GM12891 (cell line): ENCODE data around the gene SCOC.
"Not testable (repeated sequence)": the region's sequence is repeated elsewhere in the genome, so short reads cannot be mapped to it uniquely, and the experiment has no call there.

Experiments
- DNase-seq: peaks from one replicate; pipeline ENCODE4 v3.0.0; 2011; ENCODE audit warnings: low spot score; ENCODE audit not compliant: insufficient read length
- FAIRE-seq: peaks from 2 replicates; lab custom pipeline; 2011; peaks lifted over from hg19 to GRCh38; lab: Jason Lieb, UNC
- PAX5 ChIP-seq: IDR thresholded peaks from 2 replicates; pipeline ENCODE4 v1.6.1; 2011; ENCODE audit warnings: low read length, moderate library complexity, mild to moderate bottlenecking; ENCODE audit not compliant: insufficient read depth, severe bottlenecking
- POLR2A ChIP-seq: IDR thresholded peaks from 2 replicates; pipeline ENCODE4 v1.6.1; 2011; ENCODE audit warnings: low read depth, low read length, control low read depth
- POLR2AphosphoS5 ChIP-seq: IDR thresholded peaks from 2 replicates; pipeline ENCODE4 v1.6.1; 2011; ENCODE audit warnings: low read depth, low read length, control low read depth
- POU2F2 ChIP-seq: IDR thresholded peaks from 2 replicates; pipeline ENCODE4 v1.6.1; 2011; ENCODE audit warnings: low read depth, mild to moderate bottlenecking, control low read depth, low read length, moderate library complexity
- SPI1 ChIP-seq: IDR thresholded peaks from 2 replicates; pipeline ENCODE4 v1.6.1; 2011; ENCODE audit warnings: low read depth, low read length, control low read depth
- TAF1 ChIP-seq: IDR thresholded peaks from 2 replicates; pipeline ENCODE4 v1.6.1; 2011; ENCODE audit warnings: low read depth, low read length, control low read depth

The SCOC gene

GRCh38 chr4:140395668-140396067, 22.2 kb downstream of the SCOC start:
- DNase-seq (no peak), FAIRE-seq (no peak)
- TF ChIP-seq POLR2AphosphoS5 (no peak), POLR2A (no peak), SPI1 (no peak), PAX5 (no peak), TAF1 (no peak), POU2F2 (no peak)

- TF ChIP-seq SPI1 (no peak), TAF1 (no peak), POLR2A (no peak), PAX5 (no peak), POU2F2 (no peak)
- no peak for DNase-seq
- no peak for FAIRE-seq
These were observed 26.7 kb downstream of the SCOC start for GRCh38 chr4:140400111-140400510.

DNA sequence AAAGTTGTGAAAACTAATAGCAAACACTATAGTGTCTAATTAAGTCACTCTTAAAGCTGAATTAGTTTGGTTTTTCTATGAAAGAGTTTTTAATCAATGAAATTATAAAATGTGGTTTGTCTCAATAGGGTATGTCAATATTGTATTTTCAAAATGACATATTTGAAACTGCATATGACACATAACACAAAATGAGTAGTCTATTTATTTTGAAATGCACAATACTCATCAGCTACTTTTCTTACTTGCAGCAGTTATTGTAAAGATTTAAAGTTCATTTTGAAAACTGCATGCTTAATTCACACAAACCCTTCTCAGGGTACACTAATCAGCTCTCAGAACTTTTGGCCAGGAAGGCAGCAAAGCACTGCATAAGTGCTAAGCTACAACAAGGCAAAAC, 32.8 kb downstream of the SCOC start:
- TF ChIP-seq POLR2A (no peak), POLR2AphosphoS5 (no peak), TAF1 (no peak), SPI1 (no peak), POU2F2 (no peak), PAX5 (no peak)
- FAIRE-seq: no peak
- DNase-seq: no peak

DNA sequence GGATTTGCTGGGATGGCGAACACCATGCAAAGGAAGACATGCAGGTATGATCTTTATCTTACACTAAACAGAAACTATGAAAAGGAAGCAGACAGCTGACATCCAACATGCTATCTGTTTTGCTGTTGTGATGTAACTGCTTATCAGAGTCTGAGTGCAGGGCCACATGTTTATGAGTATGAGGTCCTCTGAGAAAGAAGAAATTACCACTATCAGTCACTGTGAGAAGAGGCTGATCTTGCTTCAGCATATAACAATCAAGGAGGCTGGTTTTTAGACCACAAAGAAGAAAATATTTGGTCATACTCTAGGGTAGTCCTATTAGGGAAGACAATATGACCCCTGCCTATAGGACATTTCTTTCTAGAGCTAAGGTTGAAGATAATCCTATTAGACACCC, 35.5 kb downstream of the SCOC start:
- no peak for FAIRE-seq
- DNase-seq: no peak
- TF ChIP-seq TAF1: no peak
- no peak for TF ChIP-seq SPI1
- TF ChIP-seq PAX5: no peak
- TF ChIP-seq POU2F2: no peak

DNA sequence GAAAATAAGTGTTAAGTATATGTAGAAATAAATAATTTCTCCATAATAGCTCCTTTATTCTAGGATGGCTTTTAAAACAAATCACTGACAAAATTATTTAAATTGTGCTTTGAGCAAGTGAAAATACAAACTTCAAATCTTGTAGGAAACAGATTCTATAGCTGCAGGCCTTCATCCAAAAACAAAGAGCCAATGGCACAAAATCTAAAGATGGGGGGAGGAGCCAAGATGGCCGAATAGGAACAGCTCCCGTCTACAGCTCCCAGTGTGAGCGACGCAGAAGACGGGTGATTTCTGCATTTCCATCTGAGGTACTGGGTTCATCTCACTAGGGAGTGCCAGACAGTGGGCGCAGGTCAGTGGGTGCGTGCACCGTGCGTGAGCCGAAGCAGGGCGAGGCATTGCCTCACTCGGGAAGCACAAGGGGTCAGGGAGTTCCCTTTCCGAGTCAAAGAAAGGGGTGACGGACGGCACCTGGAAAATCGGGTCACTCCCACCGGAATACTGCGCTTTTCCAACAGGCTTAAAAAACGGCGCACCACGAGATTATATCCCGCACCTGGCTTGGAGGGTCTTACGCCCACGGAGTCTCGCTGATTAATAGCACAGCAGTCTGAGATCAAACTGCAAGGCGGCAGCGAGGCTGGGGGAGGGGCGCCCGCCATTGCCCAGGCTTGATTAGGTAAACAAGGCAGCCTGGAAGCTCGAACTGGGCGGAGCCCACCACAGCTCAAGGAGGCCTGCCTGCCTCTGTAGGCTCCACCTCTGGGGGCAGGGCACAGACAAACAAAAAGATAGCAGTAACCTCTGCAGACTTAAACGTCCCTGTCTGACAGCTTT, 39.9 kb downstream of the SCOC start:
- FAIRE-seq, DNase-seq: not testable (repeated sequence)

GRCh38 chr4:140423106-140423505, 49.7 kb downstream of the SCOC start:
- DNase-seq: no peak
- FAIRE-seq: no peak

DNA sequence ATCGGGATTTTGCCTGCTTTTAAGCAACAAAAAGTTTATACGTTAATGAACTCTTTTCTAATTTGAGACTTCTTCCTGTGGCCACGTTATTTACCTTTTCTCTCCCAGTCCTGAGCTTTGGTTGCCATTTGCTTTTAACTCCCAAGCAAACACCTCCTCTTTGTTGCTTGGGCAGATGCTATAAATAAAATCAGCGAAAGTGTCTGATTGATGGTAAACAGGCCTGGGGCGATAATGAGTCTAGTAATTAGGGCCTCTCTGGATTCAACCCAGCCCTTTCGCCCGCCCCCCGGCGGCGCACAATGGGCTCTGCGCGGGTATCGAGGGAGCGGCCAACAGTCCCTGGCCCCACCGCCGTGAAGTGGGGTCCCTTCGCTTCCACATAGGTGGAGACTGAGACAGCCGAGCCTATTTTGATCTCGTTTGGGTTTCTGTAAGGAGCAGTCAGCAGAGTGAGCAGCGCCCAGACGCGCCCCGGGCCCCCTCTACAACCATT, 53.2 kb downstream of the SCOC start:
- TF ChIP-seq PAX5 (no peak), SPI1 (no peak), POU2F2 (no peak), POLR2AphosphoS5 (no peak), TAF1 (no peak), POLR2A (no peak)
- no peak for FAIRE-seq
- peak; percentile 18 for DNase-seq

More at GRCh38 chr4:140423106-140423505, 49.7 kb downstream of the SCOC start:
- no peak for TF ChIP-seq POLR2A
- TF ChIP-seq PAX5: no peak
- TF ChIP-seq POLR2AphosphoS5: no peak
- no peak for TF ChIP-seq POU2F2
- TF ChIP-seq TAF1: no peak
- no peak for TF ChIP-seq SPI1

DNA sequence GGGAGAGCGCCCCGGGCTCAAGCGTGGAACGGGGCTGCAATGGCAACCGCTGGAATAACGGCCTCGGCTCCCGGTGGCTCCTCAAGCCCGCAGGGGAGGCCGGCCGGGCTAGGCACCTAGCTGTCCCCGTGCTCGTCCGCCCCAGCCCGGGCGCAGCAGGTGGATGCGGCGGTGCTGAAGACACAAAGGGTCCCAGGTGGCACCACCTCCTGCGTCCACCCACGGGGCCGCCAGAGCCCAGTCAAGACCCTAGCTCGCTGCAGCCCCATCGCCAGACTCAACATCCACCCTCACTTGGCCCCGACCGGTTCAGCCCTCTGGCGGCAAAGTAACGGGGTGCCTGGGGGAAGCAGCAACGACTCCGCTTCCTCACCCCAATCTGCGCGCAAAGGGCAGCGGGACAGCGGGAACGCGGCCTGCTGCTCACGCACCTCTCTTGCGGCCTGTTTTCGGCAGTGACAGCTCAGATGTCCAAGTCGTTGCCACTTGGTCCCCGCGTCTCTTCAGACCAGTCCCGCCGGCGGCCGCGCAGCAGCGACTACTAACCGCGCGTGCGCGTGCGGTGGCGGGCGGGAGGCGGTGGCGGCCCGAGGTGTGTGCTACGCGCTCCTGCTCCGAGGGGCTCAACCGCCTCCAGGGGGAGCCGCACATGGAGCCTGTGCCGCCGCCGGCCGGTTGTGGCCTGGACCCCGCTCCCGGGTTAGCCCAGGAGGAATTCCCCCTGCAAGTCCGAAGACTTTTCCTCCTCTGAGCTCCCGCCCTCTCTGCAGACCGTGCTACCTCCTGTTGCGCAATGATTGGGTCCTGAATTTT, 53.9 kb downstream of the SCOC start, which contains the start of gene CLGN:
TSS of gene CLGN (minus strand) at position 543 of the 813 bp plus-strand sequence. CDS start 14,570 bp downstream, outside the sequence.
- peak; percentile 94 for FAIRE-seq

DNA sequence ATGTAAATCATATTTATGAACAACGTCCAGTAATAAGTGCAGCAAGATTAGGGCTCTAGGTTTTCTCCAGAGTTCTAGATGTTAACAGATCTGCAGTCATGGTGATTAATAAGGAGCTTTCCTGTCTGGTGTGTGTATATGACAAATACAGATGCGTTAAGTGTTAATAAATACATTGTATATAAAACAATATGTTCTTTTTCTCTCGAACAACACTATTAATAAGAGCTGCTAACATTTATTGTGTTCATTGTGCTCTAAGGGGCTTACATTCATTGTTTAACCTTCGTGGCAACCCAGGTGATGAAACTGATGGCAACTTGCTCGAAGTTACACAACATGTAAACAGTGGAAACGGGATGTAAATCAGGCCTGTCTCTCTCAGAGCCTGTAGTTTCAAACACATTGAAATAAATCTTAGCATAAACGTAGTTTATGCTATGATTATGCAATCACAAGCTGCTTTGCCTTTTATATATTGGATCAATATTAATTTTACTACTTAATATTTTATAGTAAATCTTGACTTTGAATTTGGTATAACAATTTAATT, 54.5 kb downstream of the SCOC start:
- peak; percentile 28 for FAIRE-seq
- DNase-seq: no peak
- no peak for TF ChIP-seq SPI1
- TF ChIP-seq POLR2AphosphoS5: no peak
- no peak for TF ChIP-seq TAF1
- no peak for TF ChIP-seq POLR2A
- no peak for TF ChIP-seq POU2F2
- TF ChIP-seq PAX5: no peak

More for the DNA sequence above, 53.9 kb downstream of the SCOC start, which contains the start of gene CLGN:
- TF ChIP-seq POLR2AphosphoS5 (no peak), POLR2A (no peak), TAF1 (no peak), PAX5 (no peak), SPI1 (no peak), POU2F2 (no peak)
- peak; percentile 59 for DNase-seq
